Fibroblast of peridontal ligament (primary cell): ENCODE data around the gene NLRP2B.
"Not testable (repeated sequence)": the region's sequence is repeated elsewhere in the genome, so short reads cannot be mapped to it uniquely, and the experiment has no call there.

Experiments
- DNase-seq: peaks from one replicate; pipeline ENCODE4 v3.0.0-alpha.2; 2010; ENCODE audit errors: extremely low read depth

NLRP2B gene

DNA sequence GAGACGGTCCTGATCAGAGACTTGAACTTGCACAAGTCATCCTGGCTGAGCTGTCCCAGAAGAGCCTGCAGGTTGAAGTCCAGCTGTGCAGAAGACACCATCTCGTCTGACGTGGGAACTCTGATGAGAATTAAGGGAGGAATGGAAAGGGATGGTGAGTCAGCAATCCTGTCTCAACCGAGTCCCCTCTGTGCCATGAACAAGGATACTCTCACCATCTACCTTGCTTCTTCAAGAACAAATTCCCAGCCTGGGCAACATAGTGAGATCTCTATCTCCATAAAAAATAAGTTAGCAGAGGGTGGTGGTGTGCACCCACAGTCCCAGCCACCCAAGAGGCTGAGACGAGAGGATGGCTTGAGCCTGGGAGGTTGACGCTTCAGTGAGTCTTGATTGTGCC, at the start of gene NLRP2B:
NLRP2B (minus strand) TSS at position 101 of the 400 bp plus-strand sequence.
- no peak for DNase-seq

DNA sequence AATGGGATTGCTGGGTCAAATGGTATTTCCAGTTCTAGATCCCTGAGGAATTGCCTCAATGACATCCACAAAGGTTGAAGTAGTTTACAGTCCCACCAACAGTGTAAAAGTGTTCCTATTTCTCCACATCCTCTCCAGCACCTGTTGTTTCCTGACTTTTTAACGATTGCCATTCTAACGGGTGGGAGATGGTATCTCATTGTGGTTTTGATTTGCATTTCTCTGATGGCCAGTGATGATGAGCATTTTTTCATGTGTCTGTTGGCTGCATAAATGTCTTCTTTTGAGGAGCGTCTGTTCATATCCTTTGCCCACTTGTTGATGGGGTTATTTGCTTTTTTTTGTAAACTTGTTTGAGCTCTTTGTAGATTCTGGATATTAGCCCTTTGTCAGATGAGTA, 45.9 kb upstream of the NLRP2B start:
- DNase-seq, result not testable (repeated sequence)

DNA sequence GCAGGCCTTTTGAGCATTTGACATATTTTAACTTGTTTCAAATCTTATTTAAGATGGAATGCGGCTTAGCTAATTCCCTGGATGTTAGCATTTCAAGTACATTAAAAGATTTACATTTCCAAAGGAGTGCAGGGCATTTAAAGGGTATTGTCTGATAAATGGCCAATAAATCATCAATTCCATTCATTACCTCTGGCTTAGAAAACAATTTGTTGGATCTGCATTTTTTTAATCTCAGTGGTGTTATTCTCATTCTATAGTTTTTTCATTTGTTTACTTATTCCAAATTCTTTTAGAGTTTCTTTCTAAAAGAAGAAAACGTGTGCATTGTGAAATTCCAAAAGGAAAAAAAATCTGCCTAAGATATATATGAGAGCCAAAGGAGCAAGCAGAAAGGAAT, 1.3 kb upstream of the NLRP2B start:
- DNase-seq, result no peak

DNA sequence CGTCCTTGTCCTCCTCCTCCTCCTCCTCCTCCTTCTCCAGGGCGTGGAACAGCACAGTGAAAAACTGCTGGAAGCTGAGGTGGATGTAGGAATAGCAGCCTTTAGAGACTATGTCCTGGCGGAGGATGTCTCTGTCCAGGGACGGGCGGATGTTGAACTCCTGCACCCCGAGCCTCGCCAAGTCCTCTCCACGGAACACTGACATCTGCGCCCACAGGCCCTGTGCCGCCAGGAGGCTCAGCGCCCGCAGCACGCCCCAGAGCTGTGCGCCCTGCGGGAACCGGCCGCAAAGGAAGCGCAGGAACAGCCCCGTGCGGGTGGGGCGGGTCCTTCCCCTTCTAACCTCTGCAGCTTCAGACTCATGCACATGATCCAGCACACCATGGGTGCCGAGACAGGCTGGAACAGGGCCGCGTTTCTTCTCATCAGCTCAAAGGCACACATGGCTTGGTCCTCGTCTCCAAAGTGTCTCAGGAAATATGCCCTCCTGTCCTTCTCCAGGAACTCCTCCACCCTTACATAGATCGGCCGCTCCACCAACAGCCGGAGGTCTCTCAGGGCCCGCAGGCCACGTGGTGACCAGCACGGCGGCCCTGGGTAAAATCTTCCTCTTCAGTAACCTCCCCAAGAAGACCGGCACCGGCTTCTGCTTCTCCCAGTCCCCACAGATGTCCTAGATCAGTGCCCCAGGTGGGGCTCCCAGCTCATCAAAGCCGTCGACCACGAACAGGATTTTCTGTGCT, 1.2 kb downstream of the NLRP2B start:
- DNase-seq, result no peak

DNA sequence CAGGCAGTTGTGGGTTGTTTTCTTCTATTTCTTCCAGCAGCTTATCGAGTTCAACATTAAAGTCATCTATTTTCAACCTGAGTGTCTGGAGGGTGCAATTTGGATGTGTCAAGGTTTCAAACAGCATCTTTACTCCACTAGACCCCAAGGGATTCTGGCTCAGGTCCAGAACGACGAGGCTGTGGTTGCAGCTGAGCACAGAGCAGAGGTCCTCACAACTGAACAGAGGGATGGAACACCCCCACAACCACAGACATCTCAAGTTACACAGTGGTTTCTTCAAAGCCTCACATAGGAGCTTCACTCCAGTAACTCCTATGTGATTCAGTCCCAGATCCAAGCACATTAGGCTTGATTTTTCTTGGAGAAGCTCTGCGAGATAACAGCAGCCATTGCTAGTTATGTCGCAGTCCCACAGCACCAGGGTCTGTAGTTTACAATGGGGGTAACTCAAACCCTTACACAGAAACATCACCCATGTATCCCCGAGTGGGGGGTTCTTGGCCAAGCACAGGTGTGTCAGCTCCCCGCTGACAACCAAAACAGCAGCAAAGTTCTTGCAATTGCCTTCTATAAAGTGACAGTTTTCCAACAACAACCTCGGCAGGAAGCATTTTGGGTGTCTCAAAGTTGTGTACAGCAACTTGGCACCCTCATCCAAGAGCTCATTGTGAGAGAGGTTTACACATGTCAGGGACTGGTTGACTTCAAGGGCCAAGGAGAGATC, 2.8 kb downstream of the NLRP2B start:
- no peak for DNase-seq

DNA sequence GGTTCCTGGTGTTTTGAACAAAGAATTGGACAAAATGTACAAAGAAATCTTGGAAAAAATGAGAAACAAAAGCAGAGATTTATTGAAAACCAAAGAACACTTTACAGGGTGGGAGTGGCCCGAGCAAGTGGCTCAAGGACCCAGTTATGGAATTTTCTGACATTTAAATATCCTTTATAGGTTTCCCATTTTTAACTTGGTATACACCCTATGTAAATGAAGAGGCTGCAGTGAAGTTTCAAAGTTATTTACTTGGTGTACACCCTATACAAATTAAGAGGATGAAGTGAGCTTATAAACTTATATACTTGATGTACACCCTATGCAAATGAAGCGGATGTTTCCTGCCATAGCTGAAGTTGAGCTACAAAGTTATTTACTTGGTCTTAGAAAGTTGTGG, 4.7 kb downstream of the NLRP2B start:
- no peak for DNase-seq

DNA sequence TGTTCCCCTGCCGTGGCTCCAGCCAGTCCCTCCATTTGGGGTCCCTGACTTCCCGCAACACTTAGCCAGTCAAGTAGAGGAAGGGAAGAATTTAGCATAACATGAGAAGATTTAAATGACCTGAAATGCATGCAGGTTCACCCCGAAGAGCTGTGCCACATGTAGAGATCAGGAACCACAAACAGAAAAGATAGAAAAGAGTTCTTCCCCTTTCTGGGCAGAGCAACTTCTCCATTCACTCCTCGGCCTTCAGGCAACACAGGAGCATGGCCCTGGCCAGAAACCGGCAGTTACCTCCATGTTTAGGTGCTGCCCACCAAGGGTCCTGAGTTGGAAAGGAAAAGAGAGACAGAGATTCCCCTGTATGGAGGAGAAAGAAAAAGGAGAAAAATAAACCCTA, 5.2 kb downstream of the NLRP2B start:
- no peak for DNase-seq

DNA sequence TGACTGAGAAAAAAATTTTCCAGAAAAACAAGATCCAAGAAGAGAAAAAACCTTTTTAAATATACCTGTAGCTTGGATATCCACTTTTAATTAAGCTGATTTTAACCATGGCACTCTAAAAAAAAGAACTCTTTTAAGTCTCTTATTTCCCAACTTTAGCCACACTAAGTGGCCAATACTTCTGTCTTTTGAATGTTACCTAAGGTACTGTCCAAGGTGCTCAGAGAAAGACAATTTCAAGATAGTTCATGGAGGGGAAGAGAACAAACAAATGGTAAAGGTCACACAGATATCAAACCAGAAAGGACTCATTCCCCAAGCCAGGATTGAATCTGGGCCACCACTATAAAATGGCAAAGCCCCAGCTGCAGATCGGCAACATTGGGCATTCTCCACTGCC, 10.1 kb downstream of the NLRP2B start:
- DNase-seq, result no peak

DNA sequence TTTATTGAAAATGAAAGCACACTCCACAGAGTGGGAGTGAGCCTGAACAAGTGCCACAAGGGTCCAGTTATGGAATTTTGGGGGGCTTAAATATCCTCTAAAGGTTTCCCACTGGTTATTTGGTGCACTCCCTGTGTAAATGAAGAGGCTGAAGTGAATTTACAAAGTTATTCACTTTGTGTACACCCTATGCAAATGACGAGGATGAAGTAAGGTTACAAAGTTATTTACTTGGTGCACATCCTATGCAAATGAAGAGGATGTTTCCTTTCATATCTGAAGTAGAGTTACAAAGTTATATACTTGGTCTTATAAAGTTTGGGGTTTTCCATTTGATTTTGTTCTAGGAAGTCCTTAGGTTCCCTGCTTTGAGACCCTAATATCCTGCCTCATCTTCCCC, 13.1 kb downstream of the NLRP2B start:
- no peak for DNase-seq

DNA sequence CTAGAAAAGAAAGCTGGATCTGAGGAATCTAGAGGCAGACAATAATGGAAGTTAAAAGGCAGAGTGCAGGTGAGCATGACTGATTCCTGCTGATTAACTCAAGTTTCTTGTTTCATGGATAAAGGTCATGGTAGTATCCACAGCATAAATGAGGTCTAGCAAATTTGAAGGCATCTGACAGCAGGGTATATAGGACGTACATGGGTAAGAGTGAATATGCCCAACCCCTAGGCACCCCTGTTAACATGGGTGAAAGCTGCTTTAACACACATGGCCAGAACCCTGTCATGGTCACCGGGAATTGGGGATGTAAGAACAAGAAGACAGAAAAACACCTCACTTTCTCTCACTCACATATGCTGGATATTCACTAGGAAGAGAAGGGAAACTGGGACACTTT, 25.0 kb downstream of the NLRP2B start:
- no peak for DNase-seq

DNA sequence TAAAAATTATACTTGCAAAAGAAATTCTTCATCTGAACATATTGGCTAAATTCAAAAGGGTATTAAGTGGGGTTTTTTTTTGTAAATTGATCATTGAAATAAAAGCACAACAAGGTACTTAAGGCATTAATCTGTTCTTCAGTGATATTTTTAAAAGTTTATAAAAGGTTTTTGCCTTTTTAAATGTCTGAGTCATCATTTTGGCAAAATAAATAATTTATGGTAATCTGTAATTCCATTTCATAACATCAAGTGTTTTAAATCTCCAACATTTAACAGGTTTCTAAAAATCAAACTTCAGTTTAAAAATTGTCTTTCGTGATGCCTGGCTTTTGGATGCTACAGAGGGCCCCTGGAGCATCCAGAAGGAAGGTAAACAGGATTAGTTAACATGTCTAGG, 27.4 kb downstream of the NLRP2B start:
- DNase-seq, result no peak

DNA sequence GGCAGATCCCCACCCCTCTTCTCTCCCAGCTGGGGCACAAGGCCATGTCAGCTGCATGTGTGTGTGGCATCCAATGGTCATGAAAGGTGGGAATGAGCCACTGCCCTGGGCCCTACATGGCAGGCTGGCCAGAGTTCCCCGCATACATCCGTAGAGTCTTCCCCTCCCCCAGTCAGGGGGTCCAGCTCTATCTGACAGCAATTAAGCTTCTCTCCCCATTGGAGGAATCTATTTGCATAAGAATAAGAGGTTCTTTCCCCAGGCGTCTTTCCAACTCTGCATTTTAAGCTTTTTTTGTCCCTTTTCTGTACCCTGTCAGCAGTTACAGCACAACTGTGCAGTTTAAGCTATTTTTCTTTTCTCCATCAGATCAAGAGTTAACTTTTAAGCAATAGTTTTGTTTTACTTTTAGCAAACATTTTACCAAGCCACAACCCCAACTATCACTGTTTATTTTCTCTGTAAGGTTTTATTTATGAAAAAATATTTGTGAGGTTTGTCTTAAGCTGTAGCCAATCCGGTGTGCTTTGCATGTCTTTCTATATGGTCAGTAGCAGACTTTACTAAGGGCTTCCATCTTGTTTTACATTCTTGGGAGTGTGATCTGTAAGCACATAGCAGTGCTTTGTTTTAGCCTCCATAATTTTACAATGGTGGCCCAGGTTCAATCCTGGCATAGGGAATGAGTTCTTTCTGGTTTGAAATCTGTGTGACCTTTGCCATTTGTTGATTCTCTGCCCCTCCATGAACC, 28.7 kb downstream of the NLRP2B start:
- no peak for DNase-seq

DNA sequence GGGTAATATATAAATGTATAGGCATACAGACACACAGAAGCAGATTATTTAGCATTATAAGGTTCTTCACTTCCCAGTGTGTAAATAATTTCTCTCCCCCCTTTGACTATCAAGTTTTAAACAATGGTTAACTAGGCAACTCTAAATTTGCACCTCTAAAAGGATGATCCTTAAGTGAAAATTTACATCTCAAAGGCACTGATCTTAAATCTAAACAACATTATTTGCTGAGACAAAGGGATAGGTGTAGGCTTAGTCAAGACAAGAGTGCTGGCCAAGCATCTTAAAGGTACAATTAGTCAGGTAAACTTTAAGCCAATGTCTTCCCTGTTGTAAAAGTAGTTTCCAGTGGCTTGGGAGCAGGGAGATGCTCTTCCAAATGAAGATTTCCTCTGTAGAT, 33.0 kb downstream of the NLRP2B start:
- DNase-seq, result no peak

DNA sequence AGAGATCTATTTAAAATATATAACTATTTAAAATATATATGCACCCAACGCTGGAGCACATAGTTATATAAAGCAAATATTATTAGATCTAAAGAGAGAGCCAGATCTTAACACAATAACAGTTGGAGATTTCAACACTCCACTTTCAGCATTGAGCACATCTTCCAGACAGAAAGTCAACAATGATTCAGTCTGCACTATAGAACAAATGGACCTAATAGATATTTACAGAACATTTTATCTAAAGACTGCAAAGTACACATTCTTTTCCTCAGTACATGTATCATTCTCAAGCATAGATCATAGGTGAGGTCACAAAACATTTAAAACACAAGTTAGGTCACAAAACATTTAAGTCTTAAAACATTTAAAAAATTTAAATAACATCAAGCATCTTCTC, 36.4 kb downstream of the NLRP2B start:
- no peak for DNase-seq

DNA sequence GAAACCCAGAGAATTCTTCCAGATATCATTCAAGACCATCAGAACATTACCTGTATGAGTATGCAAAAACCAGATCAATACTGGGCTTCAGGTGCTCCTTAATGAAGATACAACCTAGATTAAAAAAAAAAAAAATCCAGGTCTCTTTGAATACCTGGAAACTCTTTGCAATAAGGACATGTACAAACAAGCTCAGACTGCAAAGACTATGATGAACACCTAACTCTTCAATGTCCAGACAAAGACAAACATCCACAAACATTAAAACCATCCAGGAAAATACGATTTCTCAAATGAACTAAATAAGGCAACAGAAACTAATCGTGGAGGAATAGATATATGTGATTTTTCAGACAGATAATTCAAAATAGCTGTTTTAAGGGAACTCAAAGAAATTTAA, 38.7 kb downstream of the NLRP2B start:
- DNase-seq, result no peak

DNA sequence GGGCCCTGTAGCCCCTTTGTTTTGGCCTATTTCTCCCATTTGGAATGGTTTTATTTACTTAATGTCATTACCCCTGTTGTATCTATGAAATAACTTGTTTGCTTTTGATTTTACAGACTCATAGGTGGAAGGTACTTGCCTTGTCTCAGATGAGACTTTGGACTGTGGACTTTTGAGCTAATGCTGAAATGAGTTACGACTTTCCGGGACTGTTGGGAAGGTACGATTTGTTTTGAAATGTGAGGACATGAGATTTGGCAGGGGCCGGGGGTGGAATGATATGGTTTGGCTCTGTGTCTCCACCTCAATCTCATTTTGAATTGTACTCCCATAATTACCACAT, 39.4 kb downstream of the NLRP2B start:
- no peak for DNase-seq

DNA sequence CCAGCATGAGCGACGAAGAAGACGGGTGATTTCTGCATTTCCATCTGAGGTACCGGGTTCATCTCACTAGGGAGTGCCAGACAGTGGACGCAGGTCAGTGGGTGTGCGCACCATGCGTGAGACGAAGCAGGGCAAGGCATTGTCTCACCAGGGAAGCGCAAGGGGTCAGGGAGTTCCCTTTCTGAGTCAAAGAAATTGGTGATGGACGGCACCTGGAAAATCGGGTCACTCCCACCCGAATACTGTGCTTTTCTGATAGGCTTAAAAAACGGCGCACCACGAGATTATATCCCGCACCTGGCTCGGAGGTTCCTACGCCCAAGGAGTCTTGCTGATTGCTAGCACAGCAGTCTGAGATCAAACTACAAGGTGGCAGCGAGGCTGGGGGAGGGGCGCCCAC, 50.6 kb downstream of the NLRP2B start:
- DNase-seq, result not testable (repeated sequence)
